H1 (cell line): ENCODE results near the gene STX2. TPM values are rescaled to one million over a fixed set of nuclear protein-coding genes. Genes with fewer than 3 reads are reported as not detected.
"Not testable (repeated sequence)": the region's sequence is repeated elsewhere in the genome, so short reads cannot be mapped to it uniquely, and the experiment has no call there.

ENCODE experiments used
- CTCF ChIA-PET: fragments of 300-600 bp; sonication (Branson Sonifier 250); formaldehyde crosslinking; loops from one replicate; lab custom pipeline; 2021; ENCODE audit not compliant: partially characterized antibody; lab: Charles Lee
- POLR2A ChIA-PET: fragments of 300-600 bp; sonication (Branson Sonifier 250); formaldehyde crosslinking; loops from one replicate; lab custom pipeline; 2021; ENCODE audit warnings: inconsistent platforms; ENCODE audit not compliant: partially characterized antibody; lab: Charles Lee
- DNase-seq, 2 experiments: peaks; one replicate each; pipeline versions ENCODE4 v3.0.0 to v3.0.0-alpha.2; 2010 to 2022; ENCODE audit warnings: low spot score in 2 of 2, low read depth in 1 of 2, mixed read lengths in 1 of 2
- FAIRE-seq: peaks from 2 replicates; lab custom pipeline; 2011; peaks lifted over from hg19 to GRCh38; lab: Jason Lieb, UNC
- H2AFZ ChIP-seq: 2 replicates; pipeline ENCODE4 v1.8.1; 2012; ENCODE audit warnings: low read length, inconsistent platforms
- H2AK5ac ChIP-seq: 2 replicates; pipeline ENCODE4 v1.6.1; 2013; ENCODE audit warnings: low read depth, low read length
- H2BK120ac ChIP-seq: replicated peaks from 2 replicates; pipeline ENCODE3; 2013; ENCODE audit warnings: low read depth, low read length, inconsistent platforms
- H2BK12ac ChIP-seq: 2 replicates; pipeline ENCODE4 v1.6.1; 2013; ENCODE audit warnings: low read depth, low read length
- H2BK15ac ChIP-seq: 2 replicates; pipeline ENCODE4 v1.6.1; 2013; ENCODE audit warnings: low read length
- H2BK20ac ChIP-seq: 2 replicates; pipeline ENCODE4 v1.6.1; 2013; ENCODE audit warnings: low read length
- H2BK5ac ChIP-seq: 2 replicates; pipeline ENCODE4 v1.6.1; 2013; ENCODE audit warnings: low read depth, low read length
- H3K14ac ChIP-seq: 2 replicates; pipeline ENCODE4 v1.6.1; 2013; ENCODE audit warnings: inconsistent platforms; ENCODE audit not compliant: insufficient read length
- H3K18ac ChIP-seq: 2 replicates; pipeline ENCODE4 v1.6.1; 2013; ENCODE audit warnings: low read length; ENCODE audit errors: extremely low read depth
- H3K23ac ChIP-seq: 2 replicates; pipeline ENCODE4 v1.6.1; 2013; ENCODE audit warnings: inconsistent platforms; ENCODE audit not compliant: insufficient read length
- H3K23me2 ChIP-seq: 2 replicates; pipeline ENCODE4 v1.6.1; 2013; ENCODE audit warnings: low read depth, low read length
- H3K27ac ChIP-seq: 2 replicates; pipeline ENCODE4 v1.6.1; 2011; ENCODE audit warnings: low read depth, low read length, inconsistent platforms
- H3K27me3 ChIP-seq, 4 experiments: replicated peaks in 1 of 4; 1 replicate in 1 of 4; 2 replicates in 3 of 4; pipeline versions ENCODE4 v1.6.1 to v1.8.1; 2011 to 2013; ENCODE audit warnings: low read length in 3 of 4, mild to moderate bottlenecking in 3 of 4, inconsistent platforms in 2 of 4, mixed read lengths in 2 of 4, moderate library complexity in 1 of 4; ENCODE audit not compliant: control insufficient read depth in 3 of 4, insufficient read depth in 3 of 4; ENCODE audit errors: extremely low read depth in 1 of 4
- H3K36me3 ChIP-seq, 4 experiments: 2 replicates each; pipeline versions ENCODE4 v1.6.1 to v1.8.1; 2011 to 2013; ENCODE audit warnings: mild to moderate bottlenecking in 4 of 4, low read length in 3 of 4, moderate library complexity in 2 of 4, control low read depth in 1 of 4, inconsistent platforms in 1 of 4; ENCODE audit not compliant: insufficient read depth in 4 of 4, control insufficient read depth in 2 of 4
- H3K4ac ChIP-seq: replicated peaks from 2 replicates; pipeline ENCODE3; 2013; ENCODE audit warnings: low read length, low read depth, mixed read lengths, inconsistent platforms; ENCODE audit not compliant: insufficient read length
- H3K4me1 ChIP-seq, 4 experiments: replicated peaks in 1 of 4; 1 replicate in 1 of 4; 2 replicates in 3 of 4; pipeline versions ENCODE4 v1.6.1 to v1.8.1; 2011 to 2013; ENCODE audit warnings: low read length in 3 of 4, inconsistent platforms in 2 of 4, mixed read lengths in 1 of 4; ENCODE audit not compliant: insufficient read depth in 4 of 4, control insufficient read depth in 3 of 4
- H3K4me2 ChIP-seq, 2 experiments: 2 replicates each; pipeline versions ENCODE4 v1.6.1 to v1.8.1; 2011 to 2013; ENCODE audit warnings: low read depth in 2 of 2, low read length in 2 of 2, control low read depth in 1 of 2, inconsistent platforms in 1 of 2, mild to moderate bottlenecking in 1 of 2; ENCODE audit not compliant: insufficient read depth in 1 of 2
- H3K4me3 ChIP-seq, 4 experiments: fragments of 200-600, 300-600 bp in 1 of 4; sonication (generic), shearing (Covaris generic), sonication (Bioruptor Twin) in 1 of 4; 2 replicates each; pipeline versions ENCODE4 v1.5.1 to v1.8.1; 2011 to 2016; ENCODE audit warnings: low read length in 4 of 4, low read depth in 3 of 4, control low read depth in 2 of 4, inconsistent platforms in 2 of 4, mild to moderate bottlenecking in 2 of 4, mixed read lengths in 1 of 4, moderate library complexity in 1 of 4; ENCODE audit not compliant: insufficient read depth in 2 of 4; ENCODE audit errors: extremely low read depth in 1 of 4
- H3K56ac ChIP-seq: replicated peaks from 2 replicates; pipeline ENCODE3; 2013; ENCODE audit warnings: low read depth, mild to moderate bottlenecking, mixed read lengths, low read length, inconsistent platforms; ENCODE audit not compliant: insufficient read length
- H3K79me1 ChIP-seq: 2 replicates; pipeline ENCODE4 v1.6.1; 2013; ENCODE audit warnings: low read depth, low read length, control low read depth
- H3K79me2 ChIP-seq, 2 experiments: 2 replicates each; pipeline versions ENCODE4 v1.6.1 to v1.8.1; 2012 to 2013; ENCODE audit warnings: low read length in 2 of 2, mild to moderate bottlenecking in 2 of 2, inconsistent platforms in 1 of 2; ENCODE audit not compliant: insufficient read depth in 2 of 2, control insufficient read depth in 1 of 2
- H3K9ac ChIP-seq, 4 experiments: replicated peaks in 1 of 4; 1 replicate in 1 of 4; 2 replicates in 3 of 4; pipeline versions ENCODE4 v1.6.1 to v1.8.1; 2011 to 2013; ENCODE audit warnings: low read depth in 3 of 4, low read length in 3 of 4, control low read depth in 2 of 4, mild to moderate bottlenecking in 2 of 4, moderate library complexity in 2 of 4, inconsistent platforms in 1 of 4; ENCODE audit errors: extremely low read depth in 1 of 4
- H3K9me3 ChIP-seq, 2 experiments: 2 replicates each; pipeline versions ENCODE4 v1.6.1 to v1.8.1; 2012 to 2013; ENCODE audit warnings: mild to moderate bottlenecking in 2 of 2, moderate library complexity in 2 of 2, control low read depth in 1 of 2, inconsistent platforms in 1 of 2, low read depth in 1 of 2, low read length in 1 of 2, mixed read lengths in 1 of 2; ENCODE audit not compliant: insufficient read depth in 2 of 2
- H4K20me1 ChIP-seq, 2 experiments: replicated peaks in 1 of 2; 2 replicates each; pipeline versions ENCODE3 to v1.8.1; 2011 to 2013; ENCODE audit warnings: inconsistent platforms in 2 of 2, low read length in 2 of 2, mild to moderate bottlenecking in 1 of 2; ENCODE audit not compliant: insufficient read depth in 2 of 2, control insufficient read depth in 1 of 2
- H4K5ac ChIP-seq: 2 replicates; pipeline ENCODE4 v1.6.1; 2013; ENCODE audit warnings: low read length, low read depth, mixed read lengths, inconsistent platforms; ENCODE audit not compliant: insufficient read length
- H4K8ac ChIP-seq: 2 replicates; pipeline ENCODE4 v1.8.0; 2013; ENCODE audit warnings: mild to moderate bottlenecking, moderate library complexity, low read length, inconsistent platforms; ENCODE audit not compliant: insufficient read depth; ENCODE audit errors: extremely low read depth
- H4K91ac ChIP-seq: replicated peaks from 2 replicates; pipeline ENCODE3; 2013; ENCODE audit warnings: low read length, mixed read lengths, inconsistent platforms; ENCODE audit not compliant: insufficient read length
- WGBS, 2 experiments: shearing (Covaris generic) in 1 of 2; methylation state at CpG; one replicate each; pipeline versions ENCODE4 v1.1.6 to v1.1.7; 2013 to 2015; ENCODE audit warnings: low lambda C conversion rate in 2 of 2, mixed read lengths in 2 of 2, inconsistent platforms in 1 of 2, low coverage in 1 of 2, missing lambda C conversion rate in 1 of 2; ENCODE audit not compliant: insufficient replicate concordance in 2 of 2, insufficient coverage in 1 of 2, insufficient read length in 1 of 2; ENCODE audit errors: extremely low coverage in 1 of 2, missing lambda C conversion rate in 1 of 2; 5-methylcytosine and 5-hydroxymethylcytosine counted together
- polyA plus RNA-seq, 7 experiments: library from polyadenylated mRNA; depleted of rRNA in 3 of 7; stranded (reverse) in 5 of 7; unstranded in 2 of 7; fragments of >200 nt in 5 of 7; fragments of 200-250 nt in 2 of 7; gene quantifications; 1 replicate in 5 of 7; 2 replicates in 1 of 7; 4 replicates in 1 of 7; pipeline versions ENCODE4 v1.2.1 to v1.2.3, GENCODE V29; 2011 to 2013; ENCODE audit warnings: missing spikeins in 2 of 7, mixed read lengths in 2 of 7
- total RNA-seq: library from RNA; stranded (reverse); fragmentation: NEBNext Ultra II Directional; extraction: Animal tissue kit (Norgen Biotek cat#: 25700); gene quantifications from 2 replicates; pipeline ENCODE4 v1.2.1, GENCODE V29; 2021

Gene STX2
- total and polyA plus RNA-seq, 2 of the 8 experiments (the other 6 are each of a cell fraction or from before 2014, with no cell fraction given): 20.0 to 26.3 TPM

DNA sequence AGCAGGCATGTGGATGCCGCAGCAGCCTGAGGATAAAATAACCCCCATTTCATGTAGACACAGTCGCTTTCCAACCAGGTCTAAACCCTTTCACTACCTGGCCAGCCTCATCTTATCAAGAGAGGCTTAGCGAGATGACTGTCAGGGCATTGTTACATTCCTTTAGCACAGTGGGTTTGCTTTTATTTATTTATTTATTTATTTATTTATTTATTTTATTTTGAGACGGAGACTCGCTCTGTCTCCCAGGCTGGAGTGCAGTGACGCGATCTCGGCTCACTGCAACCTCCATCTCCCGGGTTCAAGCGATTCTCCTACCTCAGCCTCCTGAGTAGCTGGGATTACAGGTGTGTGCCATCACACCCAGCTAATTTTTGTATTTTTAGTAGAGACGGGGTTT, 87.0 kb downstream of the STX2 start:
- not testable (repeated sequence) for H4K91ac ChIP-seq, H3K4me1 ChIP-seq, H3K14ac ChIP-seq, H2AFZ ChIP-seq, H2BK15ac ChIP-seq, H3K4me3 ChIP-seq, H3K23me2 ChIP-seq, DNase-seq, H2AK5ac ChIP-seq, H2BK5ac ChIP-seq, H3K79me1 ChIP-seq, H3K18ac ChIP-seq, H3K9me3 ChIP-seq, H3K36me3 ChIP-seq, H4K5ac ChIP-seq, H3K79me2 ChIP-seq, H2BK12ac ChIP-seq, H4K8ac ChIP-seq, H4K20me1 ChIP-seq, FAIRE-seq, H3K4ac ChIP-seq, H3K27me3 ChIP-seq, H3K4me2 ChIP-seq, H3K9ac ChIP-seq, H3K27ac ChIP-seq, H3K56ac ChIP-seq, H2BK120ac ChIP-seq, H2BK20ac ChIP-seq, H3K23ac ChIP-seq
- ChIA-PET POLR2A (interaction anchor here (1.2 kb wide), 1 partner anchor 350 kb away, joined by 4 read pairs; no protein-coding TSS in a partner anchor), CTCF (interaction anchor here (0.7 to 3.3 kb wide), 18 partner anchors 8 to 556 kb away, joined by 3 to 15 read pairs (median 4); no protein-coding TSS in a partner anchor)
- whole genome bisulfite sequencing, 2 experiments: 93% methylated on average over 10 of the region's 11 CpGs; no CpG with 5 or more reads in 1 of the 2 experiments
